Colon (tissue), 2 donors: Measurements from ENCODE around the gene MOB3B.

Experiments used
- FAIRE-seq: peaks from 2 replicates; lab custom pipeline; 2012; peaks lifted over from hg19 to GRCh38; lab: Jason Lieb, UNC
- donor health status: control.
- donor health status: control.

The MOB3B gene

DNA sequence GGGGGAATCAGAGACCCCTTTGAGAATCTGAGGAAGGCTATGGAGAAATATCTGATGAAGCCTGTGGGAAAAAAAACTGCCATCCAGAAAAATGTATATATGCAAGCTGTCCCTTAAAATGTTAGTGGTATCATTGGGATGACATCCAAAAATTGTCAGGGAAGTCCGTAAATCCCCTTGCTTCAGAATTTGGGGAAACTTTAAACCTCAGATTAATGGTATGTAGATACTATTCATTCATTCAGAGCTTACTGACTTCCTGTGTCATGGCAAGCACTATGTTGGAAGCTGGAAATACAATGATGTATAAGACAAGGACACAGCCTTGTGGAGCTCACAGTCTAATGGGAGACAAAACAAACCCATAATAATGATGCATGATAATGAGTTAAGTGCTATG, 10.9 kb upstream of the MOB3B start:
- FAIRE-seq = no peak

GRCh38 chr9:27539479-27540441, 10.1 kb upstream of the MOB3B start:
- no peak for FAIRE-seq

DNA sequence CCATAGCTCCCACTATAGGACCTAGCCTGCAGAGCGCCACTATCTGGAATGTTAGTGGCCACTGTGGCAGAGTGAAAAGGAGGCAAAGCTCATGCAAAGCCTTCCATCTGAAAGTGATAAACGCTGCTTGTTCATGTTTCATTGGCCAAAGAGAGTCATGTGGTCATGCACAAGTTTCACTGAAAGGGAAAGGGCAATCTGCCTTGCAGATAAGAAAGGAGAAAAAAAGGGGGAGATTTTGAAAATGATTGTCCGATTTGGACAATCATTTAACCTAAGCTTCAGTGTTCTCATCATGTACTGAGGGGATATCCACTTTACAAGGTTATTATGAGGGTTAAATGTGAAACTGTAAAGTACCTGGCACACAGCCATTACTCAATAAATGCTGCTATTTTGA, 9.0 kb upstream of the MOB3B start:
- FAIRE-seq = no peak

DNA sequence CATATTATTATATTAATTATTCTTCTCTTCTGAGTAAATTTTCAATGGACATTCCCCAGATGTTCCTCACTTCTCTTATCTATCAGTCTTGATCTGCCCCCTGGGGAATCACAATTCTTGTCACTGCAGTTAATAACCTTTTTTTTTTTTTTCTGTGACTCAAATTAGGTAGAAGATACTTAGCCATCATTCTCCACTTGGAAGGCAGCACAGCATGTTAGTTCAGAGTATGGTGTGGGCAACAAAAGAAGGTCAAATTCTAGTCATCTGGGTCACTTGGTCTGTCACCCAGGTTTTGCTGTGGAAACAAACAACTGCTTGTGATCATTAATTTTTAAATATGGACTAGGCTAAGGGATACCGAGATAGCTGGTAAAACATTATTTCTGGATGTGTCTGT, 8.1 kb upstream of the MOB3B start:
- FAIRE-seq = no peak

GRCh38 chr9:27537027-27537435, 7.4 kb upstream of the MOB3B start:
- no peak for FAIRE-seq

DNA sequence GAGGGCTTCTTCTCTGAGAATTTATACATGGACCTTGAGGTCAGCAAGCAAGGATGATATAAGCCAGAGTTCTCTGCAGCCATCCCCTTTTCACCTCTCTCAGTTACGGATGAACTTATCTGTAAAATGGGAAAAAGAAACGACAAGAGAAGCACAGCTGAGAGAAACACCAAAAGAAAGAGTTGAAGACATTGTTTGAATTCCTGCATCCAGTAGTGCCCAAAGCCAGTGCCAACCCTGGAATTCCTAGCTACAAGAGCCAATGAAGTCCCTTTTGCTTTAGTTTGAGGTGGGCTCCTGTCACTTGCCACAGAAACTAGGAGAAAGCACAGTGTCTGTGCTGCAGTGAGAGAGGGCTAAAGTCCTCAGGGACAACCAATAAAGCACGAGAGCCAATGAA, 6.6 kb upstream of the MOB3B start:
- no peak for FAIRE-seq

DNA sequence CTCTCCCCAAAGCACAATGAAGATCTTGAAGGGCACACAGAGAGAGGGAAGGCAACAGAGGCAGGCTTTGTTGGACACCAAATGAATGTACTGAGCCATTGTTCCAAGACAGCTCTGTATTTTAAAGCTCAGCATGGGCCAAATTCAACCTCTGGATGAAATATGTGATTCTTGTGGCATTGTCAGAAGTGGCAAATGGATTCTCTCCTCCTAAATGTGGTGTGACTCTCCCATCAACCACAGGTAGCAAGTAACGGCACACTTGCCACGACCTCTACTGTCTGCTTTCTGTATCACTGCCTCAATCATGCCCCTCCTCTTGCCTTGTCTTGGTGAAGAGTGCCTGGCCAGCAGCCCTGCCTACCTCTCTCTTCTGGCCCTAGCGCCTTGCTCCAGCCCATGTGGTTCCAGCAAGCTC, 6.1 kb upstream of the MOB3B start:
- no peak for FAIRE-seq

GRCh38 chr9:27534658-27535209, 5.1 kb upstream of the MOB3B start:
- no peak for FAIRE-seq

DNA sequence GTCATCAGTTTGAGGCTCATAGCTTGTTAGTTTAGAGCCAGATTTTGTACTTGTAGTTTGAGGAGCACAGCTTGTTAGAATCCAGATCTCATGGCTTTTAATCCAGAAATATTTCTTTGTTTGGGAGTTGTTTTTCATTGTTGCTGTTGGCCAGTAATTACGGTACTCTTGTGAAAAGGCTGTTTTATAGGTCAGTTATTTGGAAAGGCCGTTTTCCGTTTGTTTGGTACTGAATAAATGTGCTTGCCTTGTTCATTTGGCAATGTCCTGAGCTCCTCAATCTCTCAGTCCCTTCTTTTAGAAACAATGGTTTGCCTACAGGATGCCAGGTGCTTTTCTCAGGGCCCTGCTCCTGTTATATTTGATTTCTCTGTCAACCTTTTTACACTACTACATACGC, 4.5 kb upstream of the MOB3B start:
- no peak for FAIRE-seq

DNA sequence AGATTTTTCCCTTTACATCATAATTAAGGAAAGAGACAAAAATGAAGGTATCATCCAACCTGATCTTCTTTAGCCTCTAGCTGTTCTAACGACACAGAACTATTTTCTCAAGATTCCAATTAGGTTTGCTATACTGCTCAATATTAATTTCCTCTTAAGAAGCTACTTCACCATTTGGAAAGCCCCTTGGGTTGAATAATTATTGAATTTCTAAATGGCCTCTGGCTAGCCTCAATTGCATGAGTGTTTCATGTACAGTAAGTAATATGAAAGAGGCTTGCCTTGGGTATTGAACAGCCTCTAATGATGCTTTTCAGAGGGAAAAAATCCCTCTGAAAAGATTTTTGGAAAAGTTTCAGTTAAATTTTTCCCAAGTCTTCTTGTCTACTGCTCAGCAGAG, 3.7 kb upstream of the MOB3B start:
- FAIRE-seq = no peak

- no peak for FAIRE-seq
These were observed 2.4 kb upstream of the MOB3B start for GRCh38 chr9:27532046-27532445.

GRCh38 chr9:27530915-27531755, 1.5 kb upstream of the MOB3B start:
- FAIRE-seq = no peak

GRCh38 chr9:27528886-27529315, 713 bp downstream of the MOB3B start:
- no peak for FAIRE-seq

DNA sequence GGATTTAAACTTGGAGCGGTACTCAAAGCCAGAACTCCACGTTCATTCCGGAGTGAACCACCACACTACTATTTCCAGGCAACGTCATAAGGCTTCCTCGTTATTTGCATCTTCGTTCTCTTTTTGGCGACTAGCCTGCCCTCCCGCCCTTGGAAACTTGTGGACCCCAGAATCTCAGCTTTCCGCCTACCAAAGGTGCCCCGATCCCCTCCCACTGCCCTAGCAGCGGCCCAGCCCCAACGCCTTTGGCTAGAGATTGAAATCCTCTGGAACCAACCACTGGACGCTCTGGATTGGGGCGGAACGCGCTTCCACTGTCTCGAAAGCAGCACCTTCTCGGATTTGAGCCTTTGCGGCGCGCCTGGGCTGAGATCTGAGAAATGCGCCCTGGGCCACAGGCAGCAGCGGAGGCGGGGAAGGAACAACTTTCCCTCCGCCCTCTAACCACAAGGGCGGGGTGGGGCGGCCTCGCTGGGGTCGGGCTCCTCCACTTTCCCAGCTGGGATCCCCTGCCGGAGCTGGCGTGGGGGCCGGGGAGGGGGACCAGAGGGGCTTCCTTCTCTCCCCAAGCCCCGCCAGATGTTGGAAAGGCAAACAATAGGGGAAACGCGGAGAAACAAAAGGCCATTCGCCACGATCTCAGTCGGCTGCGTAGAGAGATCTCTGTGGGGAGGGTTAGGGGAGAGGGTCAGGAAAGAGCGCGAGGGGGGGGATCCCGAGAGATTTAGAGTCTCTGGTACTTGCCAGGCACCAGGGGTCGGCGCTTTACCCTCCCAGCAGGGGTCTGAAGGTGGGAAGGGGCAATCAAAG, 1.3 kb downstream of the MOB3B start:
- FAIRE-seq = no peak

DNA sequence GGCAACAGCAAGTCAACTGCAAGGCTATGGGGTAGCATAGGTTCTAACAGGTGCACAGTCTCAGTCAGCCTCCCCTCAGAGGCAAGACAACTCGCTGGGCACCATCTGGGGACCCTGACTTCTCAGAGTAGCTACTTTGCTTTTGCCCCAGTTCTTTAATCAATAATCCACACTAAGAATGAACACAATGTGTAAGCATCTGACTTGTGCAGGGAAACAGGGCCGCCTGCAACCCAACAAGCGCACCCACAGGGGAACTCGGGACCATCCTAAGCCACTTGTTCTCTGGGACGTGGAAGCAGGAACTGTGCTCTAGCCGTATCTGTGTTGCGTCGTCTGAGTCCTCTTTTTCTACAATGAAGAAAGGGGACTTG, 1.9 kb downstream of the MOB3B start:
- FAIRE-seq = no peak

DNA sequence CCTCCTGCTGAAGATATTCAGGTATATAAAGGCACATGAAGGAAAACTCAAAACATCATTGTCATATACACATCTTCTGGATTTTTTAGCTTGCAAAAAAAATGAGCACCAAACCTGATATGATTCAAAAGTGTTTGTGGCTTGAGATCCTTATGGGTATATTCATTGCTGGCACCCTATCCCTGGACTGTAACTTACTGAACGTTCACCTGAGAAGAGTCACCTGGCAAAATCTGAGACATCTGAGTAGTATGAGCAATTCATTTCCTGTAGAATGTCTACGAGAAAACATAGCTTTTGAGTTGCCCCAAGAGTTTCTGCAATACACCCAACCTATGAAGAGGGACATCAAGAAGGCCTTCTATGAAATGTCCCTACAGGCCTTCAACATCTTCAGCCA, 5.4 kb downstream of the MOB3B start, which contains the start of gene IFNK:
IFNK (plus strand) TSS at position 55 of the 400 bp plus-strand sequence; CDS start at position 102, 47 bp downstream.
- FAIRE-seq = no peak

- FAIRE-seq = no peak
These were observed 6.5 kb downstream of the MOB3B start for GRCh38 chr9:27523141-27523540.

GRCh38 chr9:27520986-27521385, 8.6 kb downstream of the MOB3B start:
- no peak for FAIRE-seq

GRCh38 chr9:27519466-27520465, 9.8 kb downstream of the MOB3B start:
- FAIRE-seq = no peak

GRCh38 chr9:27518809-27519208, 10.8 kb downstream of the MOB3B start:
- no peak for FAIRE-seq

- FAIRE-seq = no peak
These were observed 11.6 kb downstream of the MOB3B start for GRCh38 chr9:27518006-27518405.
